Natural killer cell (primary cell): Measurements from ENCODE around the gene SRSF2. TPM values are rescaled to one million over a fixed set of nuclear protein-coding genes. Genes with fewer than 3 reads are reported as not detected.

Source experiments
- ATAC-seq, 3 donors: fragments of 150-1000 bp in 2 of 3; fragments of 200-7000 bp in 1 of 3; cut with Tn5 transposase; 1 replicate in 1 of 3; 2 replicates in 2 of 3; pipeline ENCODE4 v1.10.0; 2021; ENCODE audit warnings: mild to moderate bottlenecking in 2 of 3, moderate library complexity in 2 of 3
- DNase-seq, 2 donors: peaks; one replicate each; pipeline versions ENCODE4 v3.0.0 to v3.0.0-alpha.2; 2013 to 2021; ENCODE audit warnings: mixed read lengths in 1 of 2
- H3K27ac ChIP-seq: one replicate; pipeline ENCODE4 v1.5.1; 2013; ENCODE audit warnings: mild to moderate bottlenecking, low read length
- H3K27me3 ChIP-seq: one replicate; pipeline ENCODE4 v1.6.1; 2013; ENCODE audit warnings: low read length; ENCODE audit not compliant: control insufficient read depth, insufficient read depth
- H3K36me3 ChIP-seq: one replicate; pipeline ENCODE4 v1.6.1; 2013; ENCODE audit warnings: low read length; ENCODE audit not compliant: control insufficient read depth, insufficient read depth
- H3K4me1 ChIP-seq: one replicate; pipeline ENCODE4 v1.6.1; 2013; ENCODE audit warnings: low read length; ENCODE audit not compliant: control insufficient read depth, insufficient read depth
- H3K4me3 ChIP-seq: one replicate; pipeline ENCODE4 v1.5.1; 2013; ENCODE audit warnings: low read length
- H3K9me3 ChIP-seq: one replicate; pipeline ENCODE4 v1.6.1; 2013; ENCODE audit warnings: low read length; ENCODE audit not compliant: control insufficient read depth, insufficient read depth
- H3K27ac Mint-ChIP-seq, 2 donors: one replicate each; pipeline ENCODE4 v1.8.0; 2022; ENCODE audit warnings: mild to moderate bottlenecking in 2 of 2, mixed read lengths in 2 of 2, moderate library complexity in 1 of 2
- H3K27me3 Mint-ChIP-seq, 2 donors: one replicate each; pipeline ENCODE4 v1.8.0; 2022; ENCODE audit warnings: low read depth in 2 of 2, mixed read lengths in 2 of 2
- H3K36me3 Mint-ChIP-seq: one replicate; pipeline ENCODE4 v1.8.0; 2022; ENCODE audit warnings: mixed read lengths
- H3K4me1 Mint-ChIP-seq, 2 donors: one replicate each; pipeline ENCODE4 v1.8.0; 2022; ENCODE audit warnings: mixed read lengths in 2 of 2
- H3K4me3 Mint-ChIP-seq: one replicate; pipeline ENCODE4 v1.8.0; 2022; ENCODE audit warnings: mild to moderate bottlenecking, moderate library complexity, mixed read lengths
- H3K9me3 Mint-ChIP-seq, 2 donors: one replicate each; pipeline ENCODE4 v1.8.0; 2022; ENCODE audit warnings: mixed read lengths in 2 of 2
- CTCF ChIP-seq: fragments of 200-600 bp; IDR thresholded peaks from one replicate; pipeline ENCODE4 v1.8.0; 2022; ENCODE audit warnings: antibody characterized with exemption
- WGBS: methylation state at CpG from one replicate; pipeline ENCODE4 v1.1.7; 2013; ENCODE audit warnings: missing lambda C conversion rate; ENCODE audit not compliant: insufficient coverage; 5-methylcytosine and 5-hydroxymethylcytosine counted together
- intact Hi-C: fragments of 100-400 bp; cut with micrococcal nuclease; formaldehyde crosslinking; loops from one replicate; pipeline ENCODE4 v1.14.2; 2022
- total RNA-seq, 4 donors: library from RNA; stranded (reverse); fragments of 120-200 nt in 1 of 4; gene quantifications; one replicate each; pipeline versions ENCODE4 v1.2.3 to v1.2.4, GENCODE V29; 2013 to 2022

The SRSF2 gene
- total RNA-seq, 3 donors from 2014 or later (not counting 1 experiment from before 2014, with no cell fraction given) = 402 to 548 (median 503) TPM

- Histone ChIP-seq H3K27me3 (no peaks in the 10 kb centered on the region), H3K9me3 (no peaks in the 10 kb centered on the region), H3K27ac (no peak overlapping the region), H3K36me3 (peaks cover 65% of the 10 kb centered on the region), H3K4me1 (peaks cover 37% of the 10 kb centered on the region), H3K4me3 (no peak overlapping the region)
- whole genome bisulfite sequencing = 97% methylated on average over 8 of the region's 9 CpGs
- Mint-ChIP-seq H3K9me3 (no peaks in the 10 kb centered on the region), H3K4me3 (no peak overlapping the region), H3K27me3 (no peaks in the 10 kb centered on the region), H3K36me3 (peaks cover 26% of the 10 kb centered on the region), H3K4me1 (peaks cover 31 to 36% of the 10 kb centered on the region in 2 donors), H3K27ac (peak overlapping the region in 1 of 2 donors; percentile 81)
- ATAC-seq (no peak), DNase-seq (no peak)
- intact Hi-C loops = no loop called here
- TF ChIP-seq CTCF = no peak
Observed at GRCh38 chr17:76720941-76721340, 16.2 kb downstream of the SRSF2 start.

- no peaks in the 10 kb centered on the region for H3K9me3 Mint-ChIP-seq
- H3K27ac ChIP-seq = no peak overlapping the region
- ATAC-seq = no peak
- H3K36me3 Mint-ChIP-seq = peaks cover 26% of the 10 kb centered on the region
- H3K27me3 Mint-ChIP-seq = no peaks in the 10 kb centered on the region
- H3K4me1 Mint-ChIP-seq = peaks cover 32 to 37% of the 10 kb centered on the region in 2 donors
- DNase-seq = no peak
- intact Hi-C loops = no loop called here
- no peaks in the 10 kb centered on the region for H3K9me3 ChIP-seq
- peaks cover 37% of the 10 kb centered on the region for H3K4me1 ChIP-seq
- 96% methylated on average over 9 of the region's 9 CpGs for WGBS
- no peaks in the 10 kb centered on the region for H3K27me3 ChIP-seq
- H3K27ac Mint-ChIP-seq = peak overlapping the region in 1 of 2 donors; percentile 99
- H3K4me3 Mint-ChIP-seq = no peak overlapping the region
- no peak for TF ChIP-seq CTCF
- peaks cover 68% of the 10 kb centered on the region for H3K36me3 ChIP-seq
- H3K4me3 ChIP-seq = no peak overlapping the region
Observed at GRCh38 chr17:76720211-76720610, 16.9 kb downstream of the SRSF2 start.

GRCh38 chr17:76718516-76718915, 18.6 kb downstream of the SRSF2 start:
- H3K27ac Mint-ChIP-seq = peak overlapping the region in 1 of 2 donors; percentile 99
- TF ChIP-seq CTCF = no peak
- no peaks in the 10 kb centered on the region for H3K27me3 Mint-ChIP-seq
- DNase-seq (no peak), ATAC-seq (no peak)
- no peaks in the 10 kb centered on the region for H3K27me3 ChIP-seq
- 96% methylated on average over 16 of the region's 16 CpGs for WGBS
- H3K36me3 ChIP-seq = peaks cover 66% of the 10 kb centered on the region
- H3K9me3 ChIP-seq = no peaks in the 10 kb centered on the region
- H3K36me3 Mint-ChIP-seq = peaks cover 26% of the 10 kb centered on the region
- H3K4me3 Mint-ChIP-seq = peak overlapping the region; percentile 40
- intact Hi-C loops = loop anchor here (5.0 kb wide), 2 partner anchors 36 to 161 kb away; no protein-coding TSS in a partner anchor
- H3K27ac ChIP-seq = no peak overlapping the region
- peaks cover 30% of the 10 kb centered on the region for H3K4me1 ChIP-seq
- H3K4me1 Mint-ChIP-seq = peaks cover 38 to 45% of the 10 kb centered on the region in 2 donors
- no peaks in the 10 kb centered on the region for H3K9me3 Mint-ChIP-seq
- no peak overlapping the region for H3K4me3 ChIP-seq

- Histone ChIP-seq H3K36me3 (peaks cover 61% of the 10 kb centered on the region), H3K27me3 (no peaks in the 10 kb centered on the region), H3K27ac (peak overlapping the region; percentile 88), H3K9me3 (no peaks in the 10 kb centered on the region), H3K4me1 (peaks cover 30% of the 10 kb centered on the region), H3K4me3 (no peak overlapping the region)
- WGBS = 91% methylated on average over 5 of the region's 6 CpGs
- Mint-ChIP-seq H3K4me3 (peak overlapping the region; percentile 89), H3K27ac (peak overlapping the region; percentile 94 to 99), H3K36me3 (peaks cover 22% of the 10 kb centered on the region), H3K9me3 (no peaks in the 10 kb centered on the region), H3K27me3 (no peaks in the 10 kb centered on the region), H3K4me1 (peaks cover 36 to 45% of the 10 kb centered on the region in 2 donors)
- intact Hi-C loops = loop anchor here (1.0 to 5.0 kb wide), 5 partner anchors 9 to 202 kb away; partner anchors contain the start of genes JMJD6, METTL23 and SRSF2
- no peak for ATAC-seq
- no peak for TF ChIP-seq CTCF
- no peak for DNase-seq
Observed at GRCh38 chr17:76716839-76717215, 20.3 kb downstream of the SRSF2 start.
